ENCODE results near the gene MICALL1. TPM values are rescaled to one million over a fixed set of nuclear protein-coding genes. Genes with fewer than 3 reads are reported as not detected.

The MICALL1 gene
- total and polyA plus RNA-seq, 9 of the 15 experiments (the other 6 are each of a cell fraction or from before 2014, with no cell fraction given), result 0.32 to 21.5 (median 6.1) TPM

Small RNA genes lying within 50 kb of the gene (microRNA-seq; reads per million reads assigned to microRNA genes)
- gene MIR4534 (ENCODE audit: borderline microRNAs expressed) (not detected), gene MIR6820 (ENCODE audit: borderline microRNAs expressed) (1.0 reads per million, percentile 7 among the genes with 10 or more reads in this experiment)

Other genes with a start within 250 kb of the MICALL1 start
Only the 7 nearest of the 14 such genes appear.
- 69.9 and 81.1 TPM in 2 replicates for gene GCAT, start 98.4 kb upstream of the MICALL1 start, total RNA-seq (2014; rRNA removed)
- gene GCAT, start 98.4 kb upstream of the MICALL1 start, total RNA-seq (2014; rRNA removed; fragmentation: Illumina TruSeq; extraction: Trizol), result 9.3 and 13.6 TPM in 2 replicates
- gene GCAT, start 98.4 kb upstream of the MICALL1 start, total RNA-seq (2015; rRNA removed; fragmentation: Illumina TruSeq; extraction: Trizol), result 26.4 TPM in 2 replicates
- gene GCAT, start 98.4 kb upstream of the MICALL1 start, total RNA-seq (2021), result 61.7 and 63.4 TPM in 2 replicates
- 21.1 and 31.0 TPM in 2 replicates for gene GCAT, start 98.4 kb upstream of the MICALL1 start, polyA plus RNA-seq (2011; rRNA removed)
- 31.8 and 50.7 TPM in 2 replicates for gene GCAT, start 98.4 kb upstream of the MICALL1 start, polyA plus RNA-seq (2014; fragmentation: Illumina TruSeq; extraction: Trizol)
- gene GCAT, start 98.4 kb upstream of the MICALL1 start, polyA plus RNA-seq (2014; fragmentation: Nextera tagmentation; extraction: Ambion mirVana), result 1 to 10 TPM; 1.9 to 5.3 TPM
- 57.7 and 57.8 TPM in 2 replicates for gene GCAT, start 98.4 kb upstream of the MICALL1 start, polyA plus RNA-seq (2014; rRNA removed)
- gene GALR3, start 82.9 kb upstream of the MICALL1 start, total RNA-seq (2014; rRNA removed), result 0.24 TPM in 1 of 2 replicates, not detected in the other
- gene GALR3, start 82.9 kb upstream of the MICALL1 start, total RNA-seq (2014; rRNA removed; fragmentation: Illumina TruSeq; extraction: Trizol), result not detected in 2 replicates
- not detected in 2 replicates for gene GALR3, start 82.9 kb upstream of the MICALL1 start, total RNA-seq (2015; rRNA removed; fragmentation: Illumina TruSeq; extraction: Trizol)
- 0.13 and 0.31 TPM in 2 replicates for gene GALR3, start 82.9 kb upstream of the MICALL1 start, total RNA-seq (2021)
- gene GALR3, start 82.9 kb upstream of the MICALL1 start, polyA plus RNA-seq (2011; rRNA removed), result 0.11 TPM in 1 of 2 replicates, not detected in the other
- gene GALR3, start 82.9 kb upstream of the MICALL1 start, polyA plus RNA-seq (2014; fragmentation: Illumina TruSeq; extraction: Trizol), result not detected in 2 replicates
- gene GALR3, start 82.9 kb upstream of the MICALL1 start, polyA plus RNA-seq (2014; fragmentation: Nextera tagmentation; extraction: Ambion mirVana), result not detected
- not detected in 2 replicates for gene GALR3, start 82.9 kb upstream of the MICALL1 start, polyA plus RNA-seq (2014; rRNA removed)
- gene ANKRD54, start 62.0 kb upstream of the MICALL1 start, total RNA-seq (2014; rRNA removed), result 22.9 and 27.5 TPM in 2 replicates
- gene ANKRD54, start 62.0 kb upstream of the MICALL1 start, total RNA-seq (2014; rRNA removed; fragmentation: Illumina TruSeq; extraction: Trizol), result 8.8 and 11.5 TPM in 2 replicates
- gene ANKRD54, start 62.0 kb upstream of the MICALL1 start, total RNA-seq (2015; rRNA removed; fragmentation: Illumina TruSeq; extraction: Trizol), result 16.1 and 17.0 TPM in 2 replicates
- gene ANKRD54, start 62.0 kb upstream of the MICALL1 start, total RNA-seq (2021), result 23.6 and 24.3 TPM in 2 replicates
- 14.5 and 21.8 TPM in 2 replicates for gene ANKRD54, start 62.0 kb upstream of the MICALL1 start, polyA plus RNA-seq (2011; rRNA removed)
- 17.5 and 21.6 TPM in 2 replicates for gene ANKRD54, start 62.0 kb upstream of the MICALL1 start, polyA plus RNA-seq (2014; fragmentation: Illumina TruSeq; extraction: Trizol)
- 10 to 100 TPM in 1 of 2 experiments, 1 to 10 TPM in 1; 5.9 to 11.6 TPM for gene ANKRD54, start 62.0 kb upstream of the MICALL1 start, polyA plus RNA-seq (2014; fragmentation: Nextera tagmentation; extraction: Ambion mirVana)
- gene ANKRD54, start 62.0 kb upstream of the MICALL1 start, polyA plus RNA-seq (2014; rRNA removed), result 22.4 and 24.6 TPM in 2 replicates
- 282 and 295 TPM in 2 replicates for gene EIF3L, start 56.9 kb upstream of the MICALL1 start, total RNA-seq (2014; rRNA removed)
- 347 and 353 TPM in 2 replicates for gene EIF3L, start 56.9 kb upstream of the MICALL1 start, total RNA-seq (2014; rRNA removed; fragmentation: Illumina TruSeq; extraction: Trizol)
- 306 and 312 TPM in 2 replicates for gene EIF3L, start 56.9 kb upstream of the MICALL1 start, total RNA-seq (2015; rRNA removed; fragmentation: Illumina TruSeq; extraction: Trizol)
- gene EIF3L, start 56.9 kb upstream of the MICALL1 start, total RNA-seq (2021), result 402 and 426 TPM in 2 replicates
- 699 and 703 TPM in 2 replicates for gene EIF3L, start 56.9 kb upstream of the MICALL1 start, polyA plus RNA-seq (2011; rRNA removed)
- gene EIF3L, start 56.9 kb upstream of the MICALL1 start, polyA plus RNA-seq (2014; fragmentation: Illumina TruSeq; extraction: Trizol), result 395 and 506 TPM in 2 replicates
- 100 to 1,000 TPM; 368 to 462 TPM for gene EIF3L, start 56.9 kb upstream of the MICALL1 start, polyA plus RNA-seq (2014; fragmentation: Nextera tagmentation; extraction: Ambion mirVana)
- 257 and 313 TPM in 2 replicates for gene EIF3L, start 56.9 kb upstream of the MICALL1 start, polyA plus RNA-seq (2014; rRNA removed)
- 0.32 and 0.82 TPM in 2 replicates for gene C22orf23, start 47.3 kb downstream of the MICALL1 start, total RNA-seq (2014; rRNA removed)
- 0.25 and 0.48 TPM in 2 replicates for gene C22orf23, start 47.3 kb downstream of the MICALL1 start, total RNA-seq (2014; rRNA removed; fragmentation: Illumina TruSeq; extraction: Trizol)
- gene C22orf23, start 47.3 kb downstream of the MICALL1 start, total RNA-seq (2015; rRNA removed; fragmentation: Illumina TruSeq; extraction: Trizol), result 0.26 and 0.51 TPM in 2 replicates
- gene C22orf23, start 47.3 kb downstream of the MICALL1 start, total RNA-seq (2021), result 0.49 and 0.64 TPM in 2 replicates
- gene C22orf23, start 47.3 kb downstream of the MICALL1 start, polyA plus RNA-seq (2011; rRNA removed), result 0.33 and 0.79 TPM in 2 replicates
- 0.69 and 1.0 TPM in 2 replicates for gene C22orf23, start 47.3 kb downstream of the MICALL1 start, polyA plus RNA-seq (2014; fragmentation: Illumina TruSeq; extraction: Trizol)
- under 1 TPM; 0.53 to 0.91 TPM for gene C22orf23, start 47.3 kb downstream of the MICALL1 start, polyA plus RNA-seq (2014; fragmentation: Nextera tagmentation; extraction: Ambion mirVana)
- 0.65 and 0.82 TPM in 2 replicates for gene C22orf23, start 47.3 kb downstream of the MICALL1 start, polyA plus RNA-seq (2014; rRNA removed)
- gene POLR2F, start 47.4 kb downstream of the MICALL1 start, total RNA-seq (2014; rRNA removed), result 240 and 294 TPM in 2 replicates
- gene POLR2F, start 47.4 kb downstream of the MICALL1 start, total RNA-seq (2014; rRNA removed; fragmentation: Illumina TruSeq; extraction: Trizol), result 73.2 and 98.9 TPM in 2 replicates
- gene POLR2F, start 47.4 kb downstream of the MICALL1 start, total RNA-seq (2015; rRNA removed; fragmentation: Illumina TruSeq; extraction: Trizol), result 115 and 129 TPM in 2 replicates
- 145 and 162 TPM in 2 replicates for gene POLR2F, start 47.4 kb downstream of the MICALL1 start, total RNA-seq (2021)
- 89.4 and 116 TPM in 2 replicates for gene POLR2F, start 47.4 kb downstream of the MICALL1 start, polyA plus RNA-seq (2011; rRNA removed)
- 156 and 168 TPM in 2 replicates for gene POLR2F, start 47.4 kb downstream of the MICALL1 start, polyA plus RNA-seq (2014; fragmentation: Illumina TruSeq; extraction: Trizol)
- 100 to 1,000 TPM; 187 to 195 TPM for gene POLR2F, start 47.4 kb downstream of the MICALL1 start, polyA plus RNA-seq (2014; fragmentation: Nextera tagmentation; extraction: Ambion mirVana)
- gene POLR2F, start 47.4 kb downstream of the MICALL1 start, polyA plus RNA-seq (2014; rRNA removed), result 410 and 469 TPM in 2 replicates
- not detected in 2 replicates for gene SOX10, start 78.3 kb downstream of the MICALL1 start, total RNA-seq (2014; rRNA removed)
- not detected in 2 replicates for gene SOX10, start 78.3 kb downstream of the MICALL1 start, total RNA-seq (2014; rRNA removed; fragmentation: Illumina TruSeq; extraction: Trizol)
- not detected in 2 replicates for gene SOX10, start 78.3 kb downstream of the MICALL1 start, total RNA-seq (2015; rRNA removed; fragmentation: Illumina TruSeq; extraction: Trizol)
- not detected in 2 replicates for gene SOX10, start 78.3 kb downstream of the MICALL1 start, total RNA-seq (2021)
- gene SOX10, start 78.3 kb downstream of the MICALL1 start, polyA plus RNA-seq (2011; rRNA removed), result not detected in 2 replicates
- not detected in 2 replicates for gene SOX10, start 78.3 kb downstream of the MICALL1 start, polyA plus RNA-seq (2014; fragmentation: Illumina TruSeq; extraction: Trizol)
- not detected for gene SOX10, start 78.3 kb downstream of the MICALL1 start, polyA plus RNA-seq (2014; fragmentation: Nextera tagmentation; extraction: Ambion mirVana)
- gene SOX10, start 78.3 kb downstream of the MICALL1 start, polyA plus RNA-seq (2014; rRNA removed), result not detected in 2 replicates

Measured in K562 (cell line).